GM03348 (cell line): ENCODE results near the gene DPYSL4.

Experiments
- DNase-seq: peaks from one replicate; pipeline ENCODE4 v3.0.0; 2012; ENCODE audit warnings: low spot score

Gene DPYSL4

DNA sequence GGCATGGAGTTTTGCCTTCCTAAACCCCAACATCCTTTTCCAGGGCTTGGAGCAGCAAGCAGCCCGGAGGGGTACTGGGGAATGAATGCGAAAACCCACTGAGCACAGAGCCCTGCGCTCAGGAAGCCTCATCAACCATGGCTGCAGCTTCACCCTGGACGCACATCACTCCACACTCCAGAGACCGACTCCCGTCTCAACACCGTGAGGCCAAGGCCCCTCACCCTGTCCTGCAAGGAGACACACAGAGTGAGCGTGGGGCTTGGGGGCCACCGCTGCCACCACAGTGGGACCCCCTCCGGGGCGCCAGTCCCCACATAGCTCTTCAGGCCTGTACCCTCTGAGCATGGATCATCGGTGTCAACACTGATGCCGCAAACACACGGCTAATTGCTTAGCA, 41.9 kb downstream of the DPYSL4 start:
- DNase-seq = no peak

DNA sequence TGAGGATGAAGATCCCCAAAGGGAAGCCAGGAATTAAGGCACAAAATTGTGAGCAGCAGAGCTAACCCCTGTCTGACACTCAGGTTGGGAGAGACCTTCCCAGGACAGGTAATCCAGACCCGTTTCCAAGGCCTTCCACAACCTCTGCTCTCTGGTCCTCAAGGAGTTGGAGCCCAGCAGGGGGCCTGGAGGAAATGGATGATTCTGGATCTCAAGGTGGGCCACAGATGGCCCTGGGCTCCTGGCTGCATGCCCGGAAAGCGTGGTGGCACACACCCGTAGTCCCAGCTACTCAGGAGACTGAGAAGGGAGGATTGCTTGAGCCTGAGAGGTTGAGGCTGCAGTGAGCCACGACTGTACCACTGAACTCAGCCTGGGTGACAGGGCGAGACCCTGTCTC, 42.3 kb downstream of the DPYSL4 start:
- no peak for DNase-seq

DNA sequence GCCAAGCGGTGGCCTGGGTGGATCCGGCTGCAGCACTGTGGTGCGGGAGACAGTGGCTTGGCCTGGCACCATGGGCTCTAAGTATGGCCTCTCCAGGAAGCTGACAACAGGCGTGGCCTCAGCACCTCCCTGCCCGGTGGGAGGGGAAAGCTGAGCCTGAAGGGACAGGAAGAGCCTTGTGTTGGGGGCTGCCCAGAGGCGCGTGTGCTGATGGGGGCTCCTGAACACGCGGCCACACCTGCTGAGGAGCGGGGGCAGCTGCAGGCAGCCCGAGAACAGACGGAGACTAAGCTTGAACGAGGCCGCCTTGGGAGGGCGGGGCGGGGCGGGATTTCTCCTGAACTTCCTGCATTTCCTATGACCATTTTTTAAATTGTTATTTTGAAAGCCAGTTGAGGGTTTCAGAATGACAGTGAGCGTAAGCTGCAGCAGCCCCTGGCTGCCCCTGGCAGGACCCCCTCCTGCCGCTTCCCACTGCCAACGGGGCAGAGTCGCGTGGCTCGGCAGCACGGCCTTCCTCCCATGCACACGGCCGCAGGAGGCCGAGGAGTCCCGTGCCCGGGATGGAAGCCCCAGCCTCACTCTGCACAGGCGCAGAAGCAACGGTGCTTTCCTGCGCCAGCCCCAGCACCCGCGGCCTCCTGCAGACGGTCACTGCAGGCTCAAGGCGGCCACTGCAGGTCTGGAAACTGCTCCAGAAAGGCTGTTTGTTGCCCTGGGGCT, 43.2 kb downstream of the DPYSL4 start:
- DNase-seq = peak; percentile 81

DNA sequence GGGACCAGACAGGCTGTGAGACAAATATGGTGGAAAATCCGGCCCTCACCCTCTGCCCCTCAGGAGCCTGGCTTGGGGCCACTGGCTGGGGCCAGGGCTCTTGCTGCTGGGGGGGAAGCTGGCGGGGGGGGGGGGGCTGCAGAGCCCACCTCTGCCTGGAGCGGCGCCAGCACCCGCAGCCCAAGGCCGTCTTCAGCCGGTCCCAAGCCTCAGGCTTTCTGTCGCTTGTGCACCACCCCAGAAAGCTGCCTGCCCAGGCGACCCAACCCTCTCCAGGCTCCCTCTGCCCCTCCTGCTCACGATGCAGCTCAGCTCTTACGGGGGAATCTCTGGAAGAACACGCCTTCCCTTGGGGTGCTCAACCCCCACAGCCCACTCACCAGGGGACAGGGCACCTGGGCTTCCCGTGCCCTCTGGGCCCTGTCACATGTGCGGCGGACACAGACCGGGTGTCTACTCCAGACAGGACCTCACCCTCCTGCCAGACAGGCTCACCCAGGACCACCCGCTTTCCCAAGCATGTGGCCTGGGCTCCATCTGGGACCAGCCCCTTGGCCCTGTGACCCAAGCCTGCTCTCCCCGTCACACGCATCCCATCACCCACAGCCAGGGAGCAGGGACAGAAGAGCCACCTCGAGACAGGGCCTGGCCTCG, 43.9 kb downstream of the DPYSL4 start:
- DNase-seq = no peak

DNA sequence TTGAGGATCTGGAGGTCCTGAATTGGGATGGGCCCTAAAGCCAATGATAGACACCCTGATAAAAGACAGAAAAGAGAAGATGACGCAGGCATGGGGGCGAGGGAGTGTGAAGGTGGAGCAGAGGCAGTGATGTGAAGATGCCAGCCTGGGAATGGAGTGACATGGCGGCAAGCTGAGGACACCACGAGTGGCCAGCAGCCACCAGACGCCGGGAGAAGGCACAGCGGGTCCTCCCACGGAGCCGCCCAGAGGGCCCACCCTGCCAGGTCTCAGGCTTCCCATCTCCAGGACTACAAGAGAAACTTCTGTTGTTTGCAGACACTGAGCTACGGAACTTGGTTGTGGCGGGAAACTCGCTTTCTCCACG, 44.9 kb downstream of the DPYSL4 start:
- DNase-seq = no peak

DNA sequence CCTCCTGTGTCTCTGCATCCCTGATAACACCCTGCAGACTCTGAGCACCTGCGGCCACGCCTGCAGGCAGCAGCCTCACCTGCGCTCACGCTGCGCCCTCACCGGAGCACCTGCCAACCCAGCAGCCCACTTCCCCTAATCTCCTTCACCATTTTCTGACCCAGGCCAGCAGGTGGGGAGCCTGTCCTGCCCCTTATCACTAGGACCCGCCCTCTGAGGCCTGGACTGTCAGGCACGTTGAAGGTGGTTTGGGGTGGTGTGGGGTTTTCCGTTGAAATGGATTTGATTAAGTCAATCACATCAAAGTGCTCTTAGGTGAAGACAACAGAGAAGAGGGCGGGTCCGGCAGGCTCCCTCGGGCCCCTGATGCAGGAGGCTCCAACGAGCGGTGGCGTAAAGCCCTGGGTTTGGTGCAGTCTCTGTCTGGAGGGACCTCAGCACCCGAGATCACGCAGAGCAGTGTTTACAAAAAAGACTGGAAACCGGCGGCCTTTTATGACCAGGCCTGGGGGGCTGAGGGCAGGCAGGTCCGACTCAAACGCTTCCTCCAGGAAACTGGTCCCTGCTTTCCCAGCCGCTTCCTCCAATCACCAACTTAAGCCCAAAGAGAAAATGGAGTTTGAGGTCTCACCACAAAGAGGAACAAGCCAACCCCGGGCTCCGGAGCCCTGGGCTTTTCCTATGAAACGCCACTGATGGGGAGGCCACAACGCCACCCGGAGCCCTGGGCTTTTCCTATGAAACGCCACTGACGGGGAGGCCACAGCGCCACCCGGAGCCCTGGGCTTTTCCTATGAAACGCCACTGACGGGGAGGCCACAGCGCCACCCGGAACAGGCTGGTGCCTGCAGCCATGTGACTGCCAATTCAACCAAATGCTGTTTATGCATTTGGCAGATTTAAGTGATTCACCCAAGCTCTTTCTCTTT, 45.5 kb downstream of the DPYSL4 start:
- no peak for DNase-seq

DNA sequence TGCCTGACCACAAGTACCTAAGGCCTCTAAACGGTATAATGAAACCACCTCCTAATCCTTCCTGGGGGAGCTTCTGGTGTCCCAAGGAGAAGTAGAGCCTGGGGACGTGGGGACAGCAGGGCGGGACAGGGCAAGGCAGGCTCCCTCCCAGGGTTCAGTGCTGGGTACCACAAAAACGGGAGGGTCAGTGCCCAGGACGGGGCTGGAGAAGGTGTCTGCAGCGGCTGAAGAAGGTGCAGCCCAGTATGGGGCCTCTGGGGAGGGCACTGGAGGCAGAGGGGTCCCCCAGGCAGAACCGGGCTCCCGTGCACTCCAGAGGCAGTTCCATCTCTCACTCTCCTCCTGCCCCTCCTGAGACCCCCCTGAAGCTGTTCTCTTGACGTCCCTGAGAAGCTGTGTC, 46.2 kb downstream of the DPYSL4 start:
- DNase-seq = no peak

DNA sequence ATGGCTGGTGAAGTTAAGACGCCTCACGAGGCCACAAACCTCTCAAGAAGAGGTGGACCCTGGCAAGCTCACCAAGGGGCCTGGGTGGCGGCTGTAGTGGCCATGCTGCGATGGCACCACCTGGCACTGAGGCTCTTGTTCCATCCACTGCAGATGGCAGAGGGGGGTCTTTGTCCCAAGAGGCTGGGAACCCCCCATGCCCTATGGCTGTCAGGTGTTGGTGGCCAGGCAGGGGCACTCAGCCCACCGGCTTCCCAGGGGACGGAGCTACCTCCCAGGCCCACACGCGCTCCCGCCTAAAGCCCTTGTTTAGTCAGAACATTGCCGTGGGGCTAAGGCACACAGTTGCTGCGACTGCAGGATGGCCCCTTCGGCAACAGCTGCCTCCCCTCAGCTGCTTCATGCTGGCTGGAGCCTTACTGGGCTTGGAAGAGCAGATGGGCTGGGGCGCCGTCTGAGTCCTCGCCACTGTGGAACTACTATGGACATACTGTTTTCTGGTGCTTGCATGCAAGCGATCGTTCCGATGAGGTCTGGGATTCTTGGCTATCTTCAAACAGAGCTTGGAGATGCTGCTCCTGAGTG, 46.8 kb downstream of the DPYSL4 start:
- DNase-seq = no peak

DNA sequence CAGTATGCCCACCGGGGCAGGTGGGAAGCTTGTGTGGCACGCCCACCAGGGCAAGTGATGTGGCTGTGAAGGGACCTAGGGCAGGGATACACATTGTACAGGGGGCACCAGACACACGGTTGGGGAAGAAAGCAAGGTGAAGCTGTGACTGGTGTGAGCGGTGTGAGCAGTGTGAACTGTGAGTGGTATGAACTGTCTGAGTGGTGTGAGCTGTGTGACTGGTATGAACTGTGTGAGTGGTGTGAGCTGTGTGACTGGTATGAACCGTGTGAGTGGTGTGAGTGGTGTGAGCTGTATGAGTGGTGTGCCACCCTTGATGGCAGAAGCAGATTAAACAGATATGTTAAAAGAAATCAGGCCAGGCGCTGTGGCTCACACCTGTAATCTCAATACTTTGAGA, 48.1 kb downstream of the DPYSL4 start:
- no peak for DNase-seq

DNA sequence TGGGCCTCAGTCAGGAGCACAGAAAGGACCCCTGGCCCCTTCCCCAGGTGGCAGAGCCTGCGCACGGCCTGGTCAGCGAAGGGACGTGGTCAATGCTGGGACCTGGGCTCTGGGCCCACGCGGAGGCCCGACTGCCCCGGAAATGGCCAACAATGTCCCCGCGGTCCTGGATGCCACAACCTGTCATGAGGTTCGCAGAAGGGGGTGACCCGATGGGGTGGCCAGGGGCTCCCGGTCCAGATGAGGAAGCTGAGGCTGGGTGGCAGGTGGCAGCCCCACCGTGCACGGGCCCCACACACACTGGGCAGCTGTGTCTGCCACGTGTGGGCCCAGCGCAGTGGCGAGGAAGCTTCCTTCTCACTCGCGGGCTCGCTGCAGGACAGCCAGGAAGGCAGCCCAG, 49.4 kb downstream of the DPYSL4 start:
- DNase-seq = no peak

DNA sequence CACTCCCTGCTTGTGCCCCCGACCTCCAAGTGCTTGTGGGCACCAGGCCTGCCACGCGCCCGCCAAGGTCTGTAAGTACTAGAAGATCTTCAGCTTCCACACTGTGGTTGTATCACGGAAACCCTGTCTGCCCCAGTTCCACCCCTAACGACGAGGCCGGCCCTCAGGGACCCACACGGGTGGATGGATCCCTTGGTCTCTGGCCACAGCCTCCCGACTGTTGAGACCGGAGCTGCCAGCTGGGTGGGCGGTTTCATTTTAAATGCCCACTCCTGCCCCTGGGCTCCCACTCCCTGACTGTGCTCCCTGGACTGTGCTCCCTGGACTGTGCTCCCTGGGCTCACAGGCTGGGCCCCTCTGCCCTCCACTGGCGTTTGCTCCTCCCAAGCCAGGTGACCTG, 50.1 kb downstream of the DPYSL4 start:
- no peak for DNase-seq

DNA sequence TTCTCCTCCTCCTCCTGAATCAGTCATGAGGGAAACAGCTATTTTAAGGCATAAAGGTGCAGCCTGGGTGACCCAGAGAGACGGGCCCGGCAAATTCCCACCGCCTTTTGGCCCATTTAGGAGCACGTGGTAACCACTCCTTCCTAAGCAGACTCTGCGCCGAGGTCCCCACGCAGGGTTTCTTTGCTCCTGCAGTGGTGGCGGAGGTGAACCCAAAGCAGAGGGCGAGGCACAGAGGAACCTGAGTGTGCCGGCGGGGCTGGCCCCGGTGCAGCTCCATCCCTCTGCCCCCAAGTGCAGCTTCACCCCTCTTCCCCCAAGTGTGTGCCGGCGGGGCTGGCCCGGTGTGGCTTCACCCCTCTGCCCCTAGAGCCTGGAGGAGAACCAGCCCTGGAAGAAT, 50.6 kb downstream of the DPYSL4 start:
- DNase-seq = no peak

DNA sequence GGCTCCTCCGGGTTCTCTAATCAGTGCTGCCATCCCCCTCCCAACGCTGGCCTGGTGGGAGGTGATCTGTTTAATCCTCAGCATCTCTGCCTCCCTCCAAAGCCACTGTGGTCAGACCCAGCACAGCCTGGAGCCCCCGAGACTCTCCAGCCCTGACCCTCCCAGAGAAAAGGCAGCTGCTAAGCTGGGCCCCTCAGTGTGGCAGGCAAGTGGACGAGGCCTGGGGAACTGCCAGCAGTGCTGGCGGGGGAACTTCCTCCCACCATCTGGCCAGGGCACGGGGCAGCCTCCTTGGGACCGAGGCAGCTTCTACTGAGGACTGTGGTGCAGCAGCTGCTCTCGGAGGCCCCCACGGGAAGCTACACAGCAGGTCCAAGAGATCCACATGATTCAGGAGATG, 51.1 kb downstream of the DPYSL4 start:
- DNase-seq = no peak

DNA sequence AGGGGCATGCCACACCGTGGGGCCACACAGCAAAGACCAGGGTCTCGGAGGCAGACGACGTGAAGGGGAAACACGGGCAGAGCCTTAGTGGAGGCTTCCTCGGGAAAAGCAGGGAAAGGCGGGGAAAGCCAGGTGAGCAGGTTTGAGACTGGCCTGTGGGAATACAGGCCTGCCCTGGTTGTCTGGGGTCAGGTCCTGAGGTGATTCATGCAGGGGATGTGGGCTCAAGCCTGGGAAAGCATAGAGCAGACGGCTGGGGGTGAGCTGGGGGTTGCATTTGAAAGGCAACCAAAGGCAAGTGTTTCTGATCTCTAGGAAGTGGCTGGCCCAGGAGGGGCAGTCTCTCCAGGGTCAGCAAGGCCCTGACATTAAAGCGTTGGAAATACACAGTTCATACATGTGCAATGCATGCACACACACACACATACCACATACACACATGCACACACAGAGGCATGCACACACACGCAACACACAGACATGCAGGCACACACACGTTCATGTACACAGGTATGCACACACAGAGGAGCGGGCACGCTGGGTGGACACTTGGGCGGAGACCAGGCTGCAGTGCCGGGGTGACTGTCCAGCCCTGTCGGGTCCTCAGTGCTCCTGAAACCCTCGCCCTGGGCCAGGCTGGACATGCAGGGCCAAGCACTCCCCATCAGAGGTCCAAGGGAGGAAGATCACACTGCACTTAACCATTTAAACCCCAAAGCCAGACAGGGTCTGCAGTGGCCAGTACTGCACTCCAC, 51.8 kb downstream of the DPYSL4 start:
- no peak for DNase-seq

DNA sequence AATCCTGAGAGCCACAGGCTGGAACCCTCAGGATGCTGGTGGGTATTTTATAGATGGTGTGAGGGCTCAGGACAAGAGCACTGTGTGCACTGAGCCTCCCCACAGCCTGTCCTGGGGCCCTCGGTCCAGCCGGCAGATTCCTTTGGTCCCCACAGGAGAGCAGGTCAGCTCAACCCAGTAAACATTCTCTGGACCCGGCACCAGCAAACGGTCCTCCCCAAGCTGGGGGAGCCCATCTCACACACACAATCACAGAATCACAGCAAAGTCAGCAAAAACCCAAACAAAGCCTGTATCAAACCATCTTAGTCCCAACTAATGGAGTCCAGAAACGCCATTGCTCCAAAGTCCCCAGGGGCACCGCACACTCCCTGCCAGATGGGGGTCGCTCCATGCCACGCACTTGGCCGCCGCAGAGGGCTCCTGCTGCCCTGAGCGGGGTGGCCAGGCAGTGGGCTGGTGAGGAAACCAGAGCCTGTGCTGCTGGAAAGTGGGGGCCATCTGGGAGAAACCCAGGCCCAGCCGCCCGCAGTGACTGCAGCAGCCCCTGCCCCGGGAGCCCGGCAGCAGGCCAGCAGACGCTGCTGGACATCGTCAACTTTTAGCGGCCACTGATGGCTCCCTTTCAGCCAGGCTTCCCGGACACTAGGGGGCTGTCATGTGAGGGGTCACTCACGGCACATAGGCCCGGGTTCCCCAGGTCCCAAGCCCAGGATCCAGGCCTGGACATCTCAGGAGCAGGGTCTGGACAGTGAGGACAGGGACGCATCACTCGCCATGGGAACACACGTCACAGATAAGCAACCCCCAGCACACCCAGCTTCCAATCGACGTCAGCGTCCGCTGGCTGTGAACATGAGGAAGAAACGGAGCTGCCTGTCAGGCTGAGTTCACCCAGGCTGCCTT, 52.6 kb downstream of the DPYSL4 start:
- DNase-seq = no peak

DNA sequence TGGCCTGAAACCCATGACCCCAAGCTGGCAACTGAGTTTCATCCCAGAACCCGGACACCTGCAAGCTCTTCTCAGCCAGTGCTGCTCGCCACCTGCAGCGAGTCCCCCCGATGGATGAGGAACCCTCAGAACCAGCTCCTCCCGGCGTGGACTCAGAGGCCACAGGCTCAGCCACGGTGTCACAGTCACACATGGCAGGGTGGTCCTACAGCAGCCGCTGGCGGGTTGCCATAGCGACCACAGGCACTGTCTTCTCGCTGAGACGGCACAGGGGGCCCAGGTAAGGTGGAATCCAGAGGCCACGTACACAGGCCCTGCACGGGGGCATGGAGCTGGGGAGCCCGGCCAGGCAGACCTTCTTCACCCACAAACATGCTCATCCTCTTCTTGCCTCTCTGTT, 53.4 kb downstream of the DPYSL4 start:
- DNase-seq = no peak

DNA sequence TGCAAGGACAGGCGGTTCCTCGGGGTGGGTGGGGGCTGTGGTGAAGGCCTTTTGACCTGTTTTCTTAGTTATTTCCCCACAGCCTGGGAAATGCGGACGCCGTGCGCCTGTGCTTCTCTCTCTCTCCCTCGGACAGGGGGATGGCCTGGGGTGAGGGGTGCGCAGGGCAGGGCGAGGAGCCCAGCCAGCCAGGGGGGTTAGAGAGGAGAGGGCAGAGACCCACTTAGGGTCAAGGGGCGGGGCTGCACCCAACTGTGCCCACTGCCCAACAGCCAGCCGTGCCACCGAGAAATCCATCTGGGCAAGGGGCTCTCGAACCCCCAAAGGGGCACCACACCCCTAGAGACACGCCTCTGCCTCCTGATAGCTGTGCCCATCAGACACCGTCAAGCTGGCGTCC, 53.8 kb downstream of the DPYSL4 start:
- no peak for DNase-seq

DNA sequence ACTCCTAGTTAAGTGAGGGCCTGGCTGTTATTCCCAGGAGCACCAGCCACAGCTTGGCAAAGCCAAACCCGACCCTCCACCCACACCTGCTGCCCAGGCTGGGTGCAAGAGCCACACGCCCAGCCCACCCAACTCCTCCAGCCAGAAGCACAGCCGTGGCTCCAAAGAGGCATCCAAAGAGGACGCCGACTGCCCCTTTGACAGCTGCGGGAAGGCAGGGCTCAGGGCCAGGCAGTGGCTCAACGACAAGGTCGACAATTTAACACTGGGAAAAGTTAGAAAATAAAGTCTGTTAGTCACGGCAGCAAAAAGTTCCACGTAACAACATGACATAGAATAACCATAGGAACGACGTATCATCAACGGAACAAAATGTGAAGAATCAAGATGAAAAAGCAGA, 54.3 kb downstream of the DPYSL4 start:
- DNase-seq = no peak

DNA sequence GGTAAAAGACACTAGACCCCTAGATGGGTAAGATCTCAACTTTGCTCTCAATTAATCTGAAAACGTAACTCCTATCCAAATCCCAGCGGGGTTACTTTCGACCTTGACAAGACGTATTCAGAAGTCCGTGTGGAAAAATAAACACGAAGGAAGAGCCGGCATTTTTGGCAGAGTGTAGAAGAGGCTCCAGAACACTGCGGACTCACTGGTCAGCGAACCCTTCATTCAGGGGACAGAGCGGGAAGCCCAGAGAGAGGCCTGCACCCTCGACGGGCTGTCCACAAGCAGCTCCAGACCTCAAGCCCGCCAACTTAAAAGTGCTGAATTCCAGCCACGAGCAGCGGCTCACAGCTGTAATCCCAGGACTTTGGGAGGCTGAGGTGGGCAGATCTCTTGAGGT, 54.7 kb downstream of the DPYSL4 start:
- DNase-seq = no peak

DNA sequence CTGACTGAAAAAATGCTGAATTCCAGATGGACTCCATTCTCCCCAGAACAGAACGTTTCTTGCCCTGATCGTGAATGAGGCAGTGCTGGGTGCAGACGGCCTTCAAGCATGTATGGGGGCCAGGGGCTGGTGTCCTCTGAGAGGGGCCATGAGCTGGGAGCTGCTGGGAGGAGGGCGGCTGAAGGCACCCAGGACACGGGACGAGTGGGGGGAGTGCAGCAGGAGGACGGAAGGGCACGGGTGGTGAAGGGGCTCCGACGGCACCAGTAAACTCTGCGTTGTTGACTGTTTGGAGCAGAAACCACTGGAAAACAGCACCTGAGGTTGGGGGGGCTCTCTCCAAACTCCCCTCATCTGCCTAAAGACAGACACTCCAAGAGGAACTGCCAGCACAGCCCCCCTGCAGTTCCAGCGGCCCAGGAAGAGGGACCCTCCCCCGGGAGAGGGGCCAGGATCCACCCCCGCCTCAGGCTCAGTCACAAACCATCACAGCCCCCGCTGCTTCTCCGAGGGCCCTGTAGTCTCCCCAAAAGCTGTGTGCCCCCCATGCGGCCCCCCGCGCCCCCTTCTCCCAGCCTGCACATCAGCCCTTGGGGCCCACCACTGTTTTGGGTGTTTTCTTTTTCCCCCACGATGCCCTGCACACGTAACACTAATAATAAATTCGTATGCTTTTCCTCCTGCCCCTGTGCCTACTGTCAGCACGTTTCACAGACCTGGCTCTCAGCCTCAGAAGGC, 55.5 kb downstream of the DPYSL4 start:
- no peak for DNase-seq
